Endothelial cell of umbilical vein (primary cell): ENCODE measurements around the gene QSER1. TPM values are rescaled to one million over a fixed set of nuclear protein-coding genes. Genes with fewer than 3 reads are reported as not detected.

ENCODE experiments used
- BruUV-seq: library from RNA; stranded (reverse); fragments of 400-500 nt; replicated peaks from 2 replicates; lab custom pipeline; 2021; lab: Mats Ljungman, UMichigan
- CTCF ChIA-PET: fragments of 300-600, 350-600 bp; sonication (Branson Sonifier 250); formaldehyde crosslinking; loops from one replicate; lab custom pipeline; 2021; ENCODE audit warnings: antibody characterized with exemption, inconsistent platforms; lab: Charles Lee
- POLR2A ChIA-PET: fragments of 300-600, 350-600 bp; sonication (Branson Sonifier 250); formaldehyde crosslinking; loops from one replicate; lab custom pipeline; 2021; ENCODE audit warnings: antibody characterized with exemption, inconsistent platforms; lab: Charles Lee
- DNase-seq: peaks from one replicate; pipeline ENCODE4 v3.0.0-alpha.2; 2011; ENCODE audit warnings: low read depth, low spot score
- FAIRE-seq: peaks from 2 replicates; lab custom pipeline; 2011; peaks lifted over from hg19 to GRCh38; lab: Jason Lieb, UNC
- H2AFZ ChIP-seq: 2 replicates; pipeline ENCODE4 v1.6.0; 2012; ENCODE audit warnings: low read depth, low read length, control low read depth, inconsistent platforms
- H3K27ac ChIP-seq: 2 replicates; pipeline ENCODE4 v1.5.1; 2011; ENCODE audit warnings: low read depth, mild to moderate bottlenecking, control low read depth, low read length, moderate library complexity; ENCODE audit not compliant: insufficient read depth
- H3K27me3 ChIP-seq, 2 experiments: 2 replicates each; pipeline versions ENCODE4 v1.6.0 to v1.6.1; 2011; ENCODE audit warnings: low read length in 2 of 2, mixed read lengths in 1 of 2; ENCODE audit not compliant: control insufficient read depth in 2 of 2, insufficient read depth in 2 of 2
- H3K36me3 ChIP-seq, 2 experiments: 2 replicates in 1 of 2; 3 replicates in 1 of 2; pipeline ENCODE4 v1.5.1; 2011; ENCODE audit warnings: low read length in 2 of 2, mild to moderate bottlenecking in 1 of 2, moderate library complexity in 1 of 2; ENCODE audit not compliant: control insufficient read depth in 2 of 2, insufficient read depth in 2 of 2; ENCODE audit errors: extremely low read depth in 1 of 2
- H3K4me1 ChIP-seq: 3 replicates; pipeline ENCODE4 v1.5.1; 2011; ENCODE audit warnings: mild to moderate bottlenecking, low read length; ENCODE audit not compliant: control insufficient read depth, insufficient read depth; ENCODE audit errors: extremely low read depth
- H3K4me2 ChIP-seq: 2 replicates; pipeline ENCODE4 v1.6.1; 2011; ENCODE audit warnings: low read length, control low read depth, mixed read lengths; ENCODE audit not compliant: insufficient read depth
- H3K4me3 ChIP-seq, 3 experiments: fragments of 200-600 bp in 1 of 3; sonication (generic), shearing (Covaris generic) in 1 of 3; replicated peaks in 1 of 3; 2 replicates each; pipeline ENCODE4 v1.5.1; 2011 to 2016; ENCODE audit warnings: control low read depth in 3 of 3, low read length in 3 of 3, mild to moderate bottlenecking in 2 of 3, inconsistent platforms in 1 of 3, low read depth in 1 of 3, moderate library complexity in 1 of 3; ENCODE audit not compliant: insufficient read depth in 1 of 3
- H3K79me2 ChIP-seq: 2 replicates; pipeline ENCODE4 v1.6.0; 2012; ENCODE audit warnings: low read length, inconsistent platforms; ENCODE audit not compliant: control insufficient read depth, insufficient read depth
- H3K9ac ChIP-seq: replicated peaks from 2 replicates; pipeline ENCODE3; 2011; ENCODE audit warnings: low read length, control low read depth; ENCODE audit not compliant: insufficient read depth; ENCODE audit errors: extremely low read depth
- H3K9me1 ChIP-seq: replicated peaks from 3 replicates; pipeline ENCODE4 v1.6.0; 2011; ENCODE audit warnings: mild to moderate bottlenecking, low read length; ENCODE audit not compliant: control insufficient read depth, insufficient read depth; ENCODE audit errors: extremely low read depth
- H3K9me3 ChIP-seq: replicated peaks from 2 replicates; pipeline ENCODE4 v1.5.1; 2012; ENCODE audit warnings: low read length, inconsistent platforms; ENCODE audit not compliant: control insufficient read depth, insufficient read depth
- H4K20me1 ChIP-seq: replicated peaks from 2 replicates; pipeline ENCODE3; 2011; ENCODE audit warnings: mild to moderate bottlenecking, low read length; ENCODE audit not compliant: control insufficient read depth, insufficient read depth; ENCODE audit errors: extremely low read depth
- CTCF ChIP-seq, 2 donors: IDR thresholded peaks; 1 replicate in 1 of 2; 2 replicates in 1 of 2; pipeline ENCODE4 v1.5.1; 2011; ENCODE audit warnings: low read length in 2 of 2, mild to moderate bottlenecking in 2 of 2, moderate library complexity in 2 of 2, control low read depth in 1 of 2, inconsistent platforms in 1 of 2, low read depth in 1 of 2; ENCODE audit not compliant: insufficient read depth in 1 of 2; ENCODE audit errors: extremely low read depth in 1 of 2
- EZH2 ChIP-seq: IDR thresholded peaks from 2 replicates; pipeline ENCODE4 v1.6.1; 2012; ENCODE audit warnings: borderline replicate concordance, low read depth, mild to moderate bottlenecking, moderate library complexity, low read length, inconsistent platforms; ENCODE audit not compliant: severe bottlenecking
- FOS ChIP-seq: IDR thresholded peaks from 2 replicates; pipeline ENCODE4 v1.6.1; 2011; ENCODE audit warnings: mild to moderate bottlenecking, low read length, moderate library complexity, borderline replicate concordance; ENCODE audit not compliant: insufficient read depth
- GATA2 ChIP-seq: IDR thresholded peaks from 2 replicates; pipeline ENCODE4 v1.7.0; 2011; ENCODE audit warnings: low read depth, mild to moderate bottlenecking, moderate library complexity, mixed read lengths, low read length; ENCODE audit not compliant: insufficient read length, insufficient read depth
- JUN ChIP-seq: IDR thresholded peaks from 2 replicates; pipeline ENCODE4 v1.6.1; 2011; ENCODE audit warnings: borderline replicate concordance, low read depth; ENCODE audit not compliant: insufficient read length, insufficient read depth
- MYC ChIP-seq: IDR thresholded peaks from one replicate; pipeline ENCODE4 v1.6.1; 2011; ENCODE audit warnings: mild to moderate bottlenecking, low read depth, low read length
- POLR2A ChIP-seq: IDR thresholded peaks from 2 replicates; pipeline ENCODE4 v1.6.1; 2012; ENCODE audit warnings: low read depth, mild to moderate bottlenecking, control low read depth, low read length
- POLR2AphosphoS5 ChIP-seq: IDR thresholded peaks from 2 replicates; pipeline ENCODE4 v1.6.1; 2012; ENCODE audit warnings: low read depth, mild to moderate bottlenecking, control low read depth, low read length, moderate library complexity; ENCODE audit not compliant: insufficient read depth
- dilution Hi-C: fragments of 300-500 bp; cut with MboI; formaldehyde crosslinking; loops from one replicate; pipeline ENCODE4 v1.15.0; 2019; ENCODE audit warnings: low sequenced_read_pairs; ENCODE audit not compliant: extremely low pct_ligation_motif_present
- intact Hi-C: fragments of 100-400 bp; cut with micrococcal nuclease; formaldehyde crosslinking; loops from one replicate; pipeline ENCODE4 v1.10.0; 2022
- polyA plus RNA-seq, 4 experiments: library from polyadenylated mRNA; depleted of rRNA in 3 of 4; stranded (reverse) in 3 of 4; unstranded in 1 of 4; fragments of >200 nt; gene quantifications; 2 replicates each; pipeline versions ENCODE4 v1.2.1 to v1.2.3, GENCODE V29; 2011 to 2012; ENCODE audit warnings: missing spikeins in 1 of 4
- total RNA-seq: library from RNA; stranded (reverse); gene quantifications from 2 replicates; pipeline ENCODE4 v1.2.3, GENCODE V29; 2021
- TF ChIP-seq, protein P1 (sequence below): IDR thresholded peaks from 2 replicates; pipeline ENCODE4 v1.6.1; 2011; ENCODE audit not compliant: insufficient read depth, insufficient read length

QSER1 gene
- total and polyA plus RNA-seq, 2 donors (not counting 3 experiments of a cell fraction or from before 2014, with no cell fraction given) = 5.5 to 36.6 TPM

- intact Hi-C loops = no loop called here
- ChIA-PET CTCF (no interaction called here), POLR2A (no interaction called here)
- Histone ChIP-seq H3K27me3 (peaks cover 20 to 38% of the 10 kb centered on the region in 2 experiments), H3K79me2 (no peaks in the 10 kb centered on the region), H4K20me1 (no peaks in the 10 kb centered on the region), H3K9ac (no peak overlapping the region), H3K9me3 (no peaks in the 10 kb centered on the region), H3K4me2 (no peak overlapping the region), H3K4me3 (no peak overlapping the region), H3K36me3 (no peaks in the 10 kb centered on the region), H3K9me1 (no peaks in the 10 kb centered on the region), H3K27ac (no peak overlapping the region), H3K4me1 (peaks cover 5% of the 10 kb centered on the region), H2AFZ (no peak overlapping the region)
- dilution Hi-C loops = no loop called here
- no peak for TF ChIP-seq EZH2
- no peak for FAIRE-seq
- no peak for DNase-seq
- BruUV-seq = no TSS peak
Observed at GRCh38 chr11:33018840-33019239, 126.2 kb downstream of the QSER1 start.

- no peak for FAIRE-seq
- no peaks in the 10 kb centered on the region for H3K79me2 ChIP-seq
- BruUV-seq = no TSS peak
Observed at GRCh38 chr11:33021501-33021900, 128.9 kb downstream of the QSER1 start.

More at GRCh38 chr11:33021501-33021900, 128.9 kb downstream of the QSER1 start:
- no peak overlapping the region for H3K9ac ChIP-seq
- no peaks in the 10 kb centered on the region for H4K20me1 ChIP-seq
- H3K9me3 ChIP-seq = no peaks in the 10 kb centered on the region
- H3K4me3 ChIP-seq = no peak overlapping the region
- no peaks in the 10 kb centered on the region for H3K9me1 ChIP-seq
- TF ChIP-seq FOS (no peak), MYC (no peak), EZH2 (no peak), POLR2AphosphoS5 (no peak), GATA2 (no peak), CTCF (IDR thresholded peaks at IDR 0.05; ENCODE audit: extremely low read depth in 1 of 2, insufficient read depth in 1 of 2, low read depth in 1 of 2, low read length in 2 of 2) (no peak), JUN (no peak), POLR2A (no peak)
- TF ChIP-seq, protein P1, sequence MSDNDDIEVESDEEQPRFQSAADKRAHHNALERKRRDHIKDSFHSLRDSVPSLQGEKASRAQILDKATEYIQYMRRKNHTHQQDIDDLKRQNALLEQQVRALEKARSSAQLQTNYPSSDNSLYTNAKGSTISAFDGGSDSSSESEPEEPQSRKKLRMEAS = no peak
- intact Hi-C loops (no loop called here), dilution Hi-C loops (no loop called here)
- no peaks in the 10 kb centered on the region for H3K36me3 ChIP-seq
- H2AFZ ChIP-seq = no peak overlapping the region
- no peak overlapping the region for H3K4me2 ChIP-seq
- ChIA-PET POLR2A (no interaction called here), CTCF (interaction anchor here (1.1 to 1.7 kb wide), 4 partner anchors 11 to 21 kb away, joined by 3 to 6 read pairs (median 4); partner anchors contain the start of gene TCP11L1)
- H3K4me1 ChIP-seq = no peaks in the 10 kb centered on the region
- peaks cover 18 to 42% of the 10 kb centered on the region in 2 experiments for H3K27me3 ChIP-seq
- no peak for DNase-seq
- H3K27ac ChIP-seq = no peak overlapping the region
